Measurements from ENCODE around the gene PFKL. TPM values are rescaled to one million over a fixed set of nuclear protein-coding genes. Genes with fewer than 3 reads are reported as not detected.
A peak's percentile ranks its signal among the peaks of the same experiment; 100 is the strongest.
"Not testable (repeated sequence)": the region's sequence is repeated elsewhere in the genome, so short reads cannot be mapped to it uniquely, and the experiment has no call there.

The PFKL gene
- total RNA-seq, 2 donors from 2014 or later = 150 to 184 TPM

DNA sequence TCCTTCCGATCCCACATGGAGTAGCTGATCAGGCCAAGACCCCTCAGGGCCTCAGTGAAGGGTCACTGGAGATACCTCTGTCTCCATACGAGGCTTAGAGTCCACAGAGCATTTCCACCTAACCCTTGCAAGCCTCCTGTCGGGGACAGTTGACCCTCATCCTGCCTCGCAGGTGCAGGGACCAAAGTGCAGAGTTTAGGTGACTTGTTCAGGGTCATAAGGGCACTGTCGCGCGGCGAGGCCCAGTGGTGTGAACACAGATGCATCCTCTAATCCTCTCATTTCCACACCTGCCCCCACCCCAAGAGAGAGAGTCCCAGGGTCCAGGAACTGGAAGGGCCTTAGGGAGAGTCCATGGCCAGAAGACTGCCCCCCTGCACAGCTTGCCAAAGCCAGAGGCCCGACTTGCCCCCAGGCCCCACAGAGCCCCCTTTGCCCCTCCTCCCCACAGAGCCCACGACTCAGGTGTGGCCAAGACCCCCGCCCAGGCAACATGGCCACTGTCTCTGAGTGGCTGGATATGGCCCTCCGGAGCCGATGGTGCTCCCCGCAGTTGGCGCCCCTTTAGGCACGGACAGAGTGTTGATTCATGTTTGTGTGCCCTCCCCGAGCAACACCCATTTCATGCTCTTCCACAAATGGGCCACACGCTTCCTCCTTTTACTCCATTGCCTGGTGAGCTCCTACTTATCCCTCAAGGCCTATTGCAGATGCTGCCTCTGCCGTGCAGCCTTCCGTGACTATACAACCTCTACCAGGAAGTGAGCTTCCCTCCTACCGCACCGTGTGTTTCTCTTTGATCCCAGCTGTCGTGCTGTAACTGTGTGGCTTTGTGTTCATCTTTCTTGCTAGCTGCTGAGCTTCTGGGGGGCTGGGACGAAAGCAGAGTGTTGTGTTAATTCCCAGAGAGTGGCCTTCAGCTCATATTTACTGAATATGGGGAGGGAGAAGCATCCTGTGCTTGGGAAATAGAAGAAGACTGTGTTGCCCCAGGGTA, 55.2 kb downstream of the PFKL start:
- peaks cover 43% of the 10 kb centered on the region for H3K36me3 Mint-ChIP-seq (ENCODE audit: low read depth)
- peak; percentile 60 for ATAC-seq (replicated peaks)
- H3K27ac Mint-ChIP-seq = peak overlapping the region; percentile 81
- H3K4me1 Mint-ChIP-seq = peaks cover 24% of the 10 kb centered on the region
- no peaks in the 10 kb centered on the region for H3K9me3 Mint-ChIP-seq
- H3K27me3 Mint-ChIP-seq = no peaks in the 10 kb centered on the region
- H3K4me3 Mint-ChIP-seq = peak overlapping the region; percentile 86

DNA sequence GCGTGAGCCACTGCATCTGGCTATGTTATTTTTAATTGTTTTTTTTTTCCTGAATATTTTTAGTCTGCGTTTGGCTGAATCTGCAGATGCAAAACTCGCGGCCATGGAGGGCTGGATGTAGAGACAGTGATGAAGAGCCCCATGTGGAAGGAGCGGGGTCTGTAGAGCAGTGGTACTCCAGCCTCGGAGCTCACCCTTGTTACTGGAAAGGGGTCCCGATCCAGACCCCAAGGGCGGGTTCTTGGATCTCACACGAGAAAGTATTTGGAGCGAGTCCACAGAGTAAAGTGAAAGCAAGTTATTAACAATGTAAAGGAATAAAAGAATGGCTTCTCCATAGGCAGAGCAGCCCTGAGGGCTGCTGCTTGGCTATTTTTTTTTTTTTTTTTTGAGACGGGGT, 56.3 kb downstream of the PFKL start:
- peak overlapping the region; percentile 59 for H3K27ac Mint-ChIP-seq
- peaks cover 24% of the 10 kb centered on the region for H3K4me1 Mint-ChIP-seq
- H3K4me3 Mint-ChIP-seq = peak overlapping the region; percentile 86
- ATAC-seq (replicated peaks) = no peak
- no peaks in the 10 kb centered on the region for H3K9me3 Mint-ChIP-seq
- H3K36me3 Mint-ChIP-seq (ENCODE audit: low read depth) = peaks cover 46% of the 10 kb centered on the region
- no peaks in the 10 kb centered on the region for H3K27me3 Mint-ChIP-seq

DNA sequence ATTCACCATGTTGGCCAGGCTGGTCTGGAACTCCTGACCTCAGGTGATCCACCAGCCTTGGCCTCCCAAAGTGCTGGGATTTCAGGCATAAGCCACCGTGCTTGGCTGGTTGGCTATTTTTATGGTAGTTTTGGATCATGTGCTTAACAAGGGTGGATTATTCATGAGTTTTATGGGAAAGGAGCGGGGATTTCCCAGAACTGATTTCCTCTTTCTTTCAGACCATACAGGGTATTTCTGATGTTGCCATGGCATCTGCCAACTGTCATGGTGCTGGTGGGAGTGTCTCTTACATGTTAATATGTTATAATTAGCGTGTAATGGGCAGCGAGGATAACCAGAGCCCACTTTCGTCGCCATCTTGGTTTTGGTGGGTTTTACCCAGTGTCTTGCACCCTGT, 56.8 kb downstream of the PFKL start:
- Mint-ChIP-seq H3K27ac (peak overlapping the region; percentile 59), H3K4me1 (peaks cover 24% of the 10 kb centered on the region), H3K27me3 (no peaks in the 10 kb centered on the region), H3K9me3 (no peaks in the 10 kb centered on the region), H3K4me3 (peak overlapping the region; percentile 86), H3K36me3 (ENCODE audit: low read depth) (peaks cover 46% of the 10 kb centered on the region)
- no peak for ATAC-seq (replicated peaks)

DNA sequence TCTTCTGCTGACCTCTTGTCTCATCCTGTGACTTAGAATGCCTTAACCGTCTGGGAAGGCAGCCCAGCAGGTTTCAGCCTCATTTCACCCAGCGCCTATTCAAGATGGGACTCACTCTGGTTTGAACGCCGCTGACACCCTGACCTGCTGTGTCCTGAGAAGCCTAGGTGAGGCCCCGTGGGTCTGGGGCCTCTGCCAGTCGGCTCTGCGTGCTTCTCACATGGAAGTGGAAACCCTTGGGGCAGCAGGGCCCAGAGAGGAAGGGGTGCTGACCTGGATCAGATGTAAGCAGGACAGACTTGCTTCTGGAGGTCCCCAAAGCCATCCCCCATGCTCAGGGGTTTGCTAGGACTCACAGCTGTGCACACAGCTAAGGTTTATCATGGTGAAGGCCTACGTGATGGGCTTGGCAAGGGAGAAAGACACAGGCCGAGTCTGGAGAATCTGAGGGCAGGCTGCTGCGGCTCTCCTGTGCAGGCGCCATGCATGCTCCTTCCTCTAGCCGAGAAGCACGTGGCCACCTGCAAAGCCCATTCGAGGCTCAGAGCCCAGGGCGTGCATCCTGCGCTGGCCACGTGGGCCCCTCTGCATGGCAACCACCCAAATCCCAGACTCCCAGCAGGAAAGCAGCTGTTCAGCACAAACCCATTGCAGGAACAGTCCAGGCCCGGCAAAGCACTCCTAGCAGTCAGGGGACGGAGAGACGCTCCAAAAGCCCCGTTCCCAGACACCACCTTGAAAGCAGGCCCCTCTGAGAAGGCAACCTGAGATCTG, 57.4 kb downstream of the PFKL start:
- no peak overlapping the region for H3K4me3 Mint-ChIP-seq

DNA sequence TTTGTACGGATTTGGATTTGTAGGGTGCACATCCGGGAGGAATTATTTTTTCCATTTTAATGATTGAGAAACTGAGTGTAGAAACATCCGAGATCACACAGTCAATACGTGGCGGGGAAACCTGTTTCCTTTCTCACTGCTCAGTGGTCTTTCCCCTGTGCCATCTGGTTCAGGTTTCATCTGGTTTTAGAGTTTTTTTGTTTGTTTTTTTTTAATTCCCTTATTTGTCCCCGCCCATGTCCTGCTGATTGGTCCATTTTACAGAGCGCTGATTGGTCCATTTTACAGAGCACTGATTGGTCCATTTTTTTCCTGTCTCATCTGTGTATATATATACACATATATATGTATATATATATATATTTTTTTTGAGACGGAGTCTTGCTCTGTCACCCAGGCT, 59.5 kb downstream of the PFKL start:
- H3K27me3 Mint-ChIP-seq = no peaks in the 10 kb centered on the region
- H3K36me3 Mint-ChIP-seq (ENCODE audit: low read depth) = peaks cover 50% of the 10 kb centered on the region
- H3K9me3 Mint-ChIP-seq = peaks cover 4% of the 10 kb centered on the region
- H3K4me1 Mint-ChIP-seq = peaks cover 16% of the 10 kb centered on the region
- no peak for ATAC-seq (replicated peaks)
- no peak overlapping the region for H3K4me3 Mint-ChIP-seq
- H3K27ac Mint-ChIP-seq = no peak overlapping the region

More for the DNA sequence above, 57.4 kb downstream of the PFKL start:
- Mint-ChIP-seq H3K36me3 (ENCODE audit: low read depth) (peaks cover 46% of the 10 kb centered on the region), H3K27me3 (no peaks in the 10 kb centered on the region), H3K4me1 (peaks cover 24% of the 10 kb centered on the region), H3K27ac (no peak overlapping the region), H3K9me3 (no peaks in the 10 kb centered on the region)
- no peak for ATAC-seq (replicated peaks)

DNA sequence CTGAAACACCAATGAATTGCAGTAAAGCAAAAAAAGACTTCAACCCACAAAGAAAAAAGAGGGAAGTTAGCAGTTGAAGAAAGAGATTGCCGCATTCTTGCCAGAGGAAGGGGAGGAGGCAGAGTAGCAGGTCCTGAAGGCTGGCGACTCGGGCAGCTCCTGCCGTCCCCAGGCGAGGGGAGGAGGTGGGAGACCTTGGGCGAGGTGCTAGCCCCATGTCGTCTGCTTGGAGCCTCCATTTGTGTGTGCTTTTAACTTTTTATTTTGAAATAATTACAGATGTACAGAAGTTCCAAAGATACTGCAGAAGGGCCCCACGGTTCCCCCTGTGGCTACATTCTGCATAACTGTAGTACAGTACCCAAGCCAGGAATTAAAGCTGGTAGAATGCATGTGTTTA, 60.3 kb downstream of the PFKL start:
- no peak for ATAC-seq (replicated peaks)
- Mint-ChIP-seq H3K4me1 (peaks cover 11% of the 10 kb centered on the region), H3K36me3 (ENCODE audit: low read depth) (peaks cover 42% of the 10 kb centered on the region), H3K9me3 (peaks cover 4% of the 10 kb centered on the region), H3K4me3 (no peak overlapping the region), H3K27ac (no peak overlapping the region), H3K27me3 (no peaks in the 10 kb centered on the region)

DNA sequence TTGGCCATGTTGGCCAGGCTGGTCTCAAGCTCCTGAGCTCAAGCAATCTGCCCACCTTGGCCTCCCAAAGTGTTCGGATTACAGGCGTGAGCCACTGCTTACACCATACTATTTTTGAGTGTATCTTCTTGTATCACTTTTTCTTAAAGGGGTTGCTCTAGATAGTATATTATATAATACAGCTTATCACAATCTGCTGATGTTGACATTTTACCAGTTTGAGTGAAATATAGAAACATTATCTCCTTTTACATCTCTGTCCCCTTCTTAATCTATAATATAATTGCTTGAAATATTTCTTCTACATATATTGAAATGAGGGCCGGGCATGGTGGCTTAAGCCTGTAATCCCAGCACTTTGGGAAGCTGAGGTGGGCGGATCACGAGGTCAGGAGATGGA, 62.0 kb downstream of the PFKL start:
- peaks cover 25% of the 10 kb centered on the region for H3K36me3 Mint-ChIP-seq (ENCODE audit: low read depth)
- not testable (repeated sequence) for H3K4me3 Mint-ChIP-seq; H3K27me3 Mint-ChIP-seq; H3K27ac Mint-ChIP-seq; H3K9me3 Mint-ChIP-seq; H3K4me1 Mint-ChIP-seq; ATAC-seq (replicated peaks)

DNA sequence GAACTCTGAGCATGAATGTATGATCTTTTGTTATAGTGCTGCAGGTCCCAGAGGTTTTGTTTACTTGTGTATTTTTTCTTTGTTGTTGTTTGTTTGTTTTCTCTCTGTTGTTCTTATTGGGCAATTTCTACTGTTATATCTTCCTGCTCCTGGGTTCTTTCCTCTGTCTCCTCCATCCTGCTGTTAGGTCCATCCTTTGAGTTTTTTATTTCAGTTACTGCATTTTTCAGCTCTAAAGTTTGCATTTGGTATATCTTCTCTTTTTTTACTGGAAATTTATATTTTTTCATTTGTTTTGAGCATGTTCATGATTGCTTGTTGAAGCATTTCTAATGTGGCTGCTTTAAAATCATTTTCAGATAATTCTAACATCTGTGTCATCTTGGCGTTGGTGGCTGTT, 63.4 kb downstream of the PFKL start:
- peaks cover 28% of the 10 kb centered on the region for H3K36me3 Mint-ChIP-seq (ENCODE audit: low read depth)
- peaks cover 4% of the 10 kb centered on the region for H3K9me3 Mint-ChIP-seq
- no peaks in the 10 kb centered on the region for H3K4me1 Mint-ChIP-seq
- no peak overlapping the region for H3K27ac Mint-ChIP-seq
- no peak for ATAC-seq (replicated peaks)
- H3K4me3 Mint-ChIP-seq = no peak overlapping the region
- H3K27me3 Mint-ChIP-seq = no peaks in the 10 kb centered on the region

DNA sequence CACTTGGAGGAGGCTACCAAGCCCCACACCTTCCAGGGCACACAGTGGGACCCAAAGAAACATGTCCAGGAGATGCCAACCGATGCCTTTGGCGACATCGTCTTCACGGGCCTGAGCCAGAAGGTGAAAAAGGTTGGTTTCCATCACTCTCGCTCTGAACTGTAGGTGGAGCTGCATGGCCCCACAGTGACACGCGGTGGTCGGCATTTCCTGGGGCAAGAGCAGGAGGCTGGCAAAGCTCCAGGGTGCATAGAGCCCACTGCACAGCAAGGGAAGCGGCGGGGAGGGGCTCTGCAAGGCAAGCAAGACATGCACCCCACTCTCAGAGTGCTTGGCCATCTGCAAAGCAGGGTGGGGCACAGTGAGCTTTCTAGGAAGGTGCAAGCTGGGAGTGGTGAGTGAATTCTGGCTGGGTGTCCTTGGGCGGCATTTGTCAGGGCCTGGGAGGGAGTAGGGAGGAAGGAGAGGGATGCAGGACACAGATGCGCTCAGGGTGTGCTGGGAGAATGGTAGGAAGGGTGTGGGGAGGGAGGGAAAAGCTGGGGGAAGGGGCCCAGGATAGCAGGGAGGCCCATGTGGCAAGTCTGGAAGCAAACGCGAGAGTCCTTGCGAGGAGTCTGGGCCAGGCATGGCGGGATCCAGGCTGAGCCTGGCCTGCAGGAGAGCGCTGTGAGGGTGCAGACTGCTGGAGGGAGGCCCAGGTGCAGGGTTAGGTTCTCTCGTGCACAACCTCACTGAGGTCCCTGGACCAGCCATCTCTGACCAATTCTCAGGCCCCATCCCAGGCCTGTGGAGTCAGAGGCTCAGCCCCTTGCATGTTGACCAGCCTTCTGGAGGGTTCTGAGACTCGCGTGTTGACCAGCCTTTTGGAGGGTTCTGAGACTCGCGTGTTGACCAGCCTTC, 64.5 kb downstream of the PFKL start:
- Mint-ChIP-seq H3K4me3 (no peak overlapping the region), H3K4me1 (no peaks in the 10 kb centered on the region), H3K36me3 (ENCODE audit: low read depth) (peaks cover 23% of the 10 kb centered on the region), H3K9me3 (peaks cover 4% of the 10 kb centered on the region), H3K27me3 (no peaks in the 10 kb centered on the region), H3K27ac (no peak overlapping the region)
- no peak for ATAC-seq (replicated peaks)

DNA sequence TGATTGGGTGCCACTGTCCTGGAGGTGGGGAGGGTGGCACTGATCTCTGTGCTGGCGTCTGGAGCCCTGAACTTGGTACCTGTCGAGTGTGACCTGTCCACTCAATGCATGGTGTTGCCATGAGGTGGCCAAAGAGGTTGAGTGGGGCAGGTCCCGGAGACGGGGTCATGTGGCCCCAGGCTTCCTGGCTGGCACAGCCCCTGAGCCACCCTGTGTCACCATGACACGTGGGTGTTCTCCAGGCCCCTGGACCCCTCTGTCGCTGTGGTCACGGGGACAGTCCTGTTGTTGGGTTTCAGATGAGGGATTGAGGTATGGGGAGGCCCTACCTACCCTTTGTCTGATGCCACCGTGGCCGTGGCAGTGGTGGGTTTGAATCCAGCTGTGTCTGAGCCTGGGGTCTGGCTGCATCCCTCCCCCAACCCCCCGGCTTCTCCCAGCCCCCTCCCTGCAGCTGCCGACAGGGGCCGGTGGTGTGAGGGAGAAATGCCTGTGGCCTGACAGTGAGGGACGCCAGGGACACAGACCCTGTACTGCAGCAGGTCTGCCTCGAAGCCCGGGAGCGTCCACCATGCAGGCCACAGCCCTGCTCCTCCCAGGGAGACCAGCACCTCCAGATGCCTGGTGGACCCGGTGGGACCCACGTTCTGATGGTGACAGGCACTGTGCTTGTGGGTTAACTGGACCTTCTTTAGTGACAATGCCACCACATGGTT, 65.6 kb downstream of the PFKL start:
- ATAC-seq (replicated peaks) = no peak
- no peaks in the 10 kb centered on the region for H3K4me1 Mint-ChIP-seq
- no peaks in the 10 kb centered on the region for H3K27me3 Mint-ChIP-seq
- H3K4me3 Mint-ChIP-seq = no peak overlapping the region
- peaks cover 23% of the 10 kb centered on the region for H3K36me3 Mint-ChIP-seq (ENCODE audit: low read depth)
- H3K27ac Mint-ChIP-seq = no peak overlapping the region
- peaks cover 4% of the 10 kb centered on the region for H3K9me3 Mint-ChIP-seq

DNA sequence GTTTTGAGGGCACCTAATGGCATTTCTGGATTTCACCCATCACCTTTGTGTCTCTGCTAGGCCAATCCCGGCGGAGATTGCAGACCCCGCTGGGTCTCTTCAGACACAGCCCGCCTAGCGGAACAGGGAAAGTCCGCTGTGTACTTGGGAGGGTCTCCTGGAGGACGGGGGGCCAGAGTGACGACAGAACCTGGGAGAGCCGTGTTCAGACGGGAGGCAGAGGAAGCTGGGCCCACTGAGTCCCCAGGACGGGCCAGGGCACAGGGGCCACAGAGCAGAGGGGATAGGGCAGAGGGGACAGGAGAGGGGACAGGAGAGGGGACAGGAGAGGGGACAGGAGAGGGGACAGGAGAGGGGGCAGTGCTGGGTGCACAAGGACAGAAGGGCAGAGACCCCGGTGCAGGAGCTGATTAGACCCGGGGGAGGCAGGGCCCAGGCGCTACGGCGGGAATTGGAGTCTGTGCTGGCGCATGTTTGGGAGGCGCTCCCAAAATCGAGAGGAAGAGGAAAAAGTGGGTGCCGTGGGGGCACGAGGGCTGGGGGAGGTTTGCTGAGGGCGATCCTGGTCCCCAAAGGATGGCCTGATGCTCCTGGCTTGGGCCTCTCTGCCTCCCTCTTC, 66.2 kb downstream of the PFKL start:
- Mint-ChIP-seq H3K36me3 (ENCODE audit: low read depth) (peaks cover 25% of the 10 kb centered on the region), H3K27me3 (no peaks in the 10 kb centered on the region), H3K9me3 (peaks cover 4% of the 10 kb centered on the region), H3K27ac (no peak overlapping the region), H3K4me1 (no peaks in the 10 kb centered on the region), H3K4me3 (no peak overlapping the region)
- ATAC-seq (replicated peaks) = no peak

DNA sequence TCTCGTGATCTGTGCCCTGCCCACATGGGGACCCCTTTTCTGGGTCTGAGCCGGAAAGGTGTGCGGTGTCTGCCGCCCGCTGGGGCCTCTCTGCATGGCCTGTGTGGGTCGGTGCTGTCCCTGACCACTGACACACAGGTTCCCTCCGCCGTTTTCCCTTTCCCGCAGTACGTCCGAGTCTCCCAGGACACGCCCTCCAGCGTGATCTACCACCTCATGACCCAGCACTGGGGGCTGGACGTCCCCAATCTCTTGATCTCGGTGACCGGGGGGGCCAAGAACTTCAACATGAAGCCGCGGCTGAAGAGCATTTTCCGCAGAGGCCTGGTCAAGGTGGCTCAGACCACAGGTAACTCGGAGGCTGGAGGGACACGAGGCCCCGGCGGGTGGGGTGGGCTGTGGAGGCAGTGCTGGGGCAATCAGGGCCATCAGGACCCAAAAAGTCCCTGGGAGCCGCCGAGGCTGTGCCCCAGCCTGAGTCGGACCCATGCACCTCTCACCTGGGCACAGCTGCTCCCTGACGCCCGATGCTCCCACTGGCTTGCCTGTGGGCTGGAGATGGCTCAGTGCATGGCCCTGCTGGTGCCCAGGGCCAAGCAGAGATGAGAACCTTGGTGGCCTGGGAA, 66.8 kb downstream of the PFKL start:
- Mint-ChIP-seq H3K27ac (no peak overlapping the region), H3K36me3 (ENCODE audit: low read depth) (peaks cover 29% of the 10 kb centered on the region), H3K9me3 (peaks cover 4% of the 10 kb centered on the region), H3K27me3 (no peaks in the 10 kb centered on the region), H3K4me1 (peaks cover 4% of the 10 kb centered on the region), H3K4me3 (no peak overlapping the region)
- no peak for ATAC-seq (replicated peaks)

Data from activated T-helper 17 cell treated with anti-CD3 and anti-CD28 coated beads, Interleukin-2, amount 50 U/mL, for 72 hours (primary cell).